GM18517 (cell line): ENCODE results near the gene PAK6.

Source experiments
- ATAC-seq: cut with Tn5 transposase; IDR thresholded peaks from one replicate; pipeline ENCODE4 v1.9.1; 2021; ENCODE audit warnings: mild to moderate bottlenecking, moderate library complexity; ENCODE audit not compliant: unreplicated experiment

The PAK6 gene

GRCh38 chr15:40241269-40242212, 2.7 kb downstream of the PAK6 start:
- no peak for ATAC-seq

GRCh38 chr15:40242213-40242599, 3.3 kb downstream of the PAK6 start:
- ATAC-seq, result no peak

- no peak for ATAC-seq
These were observed 3.7 kb downstream of the PAK6 start for GRCh38 chr15:40242601-40243000.

- ATAC-seq, result no peak
These were observed 4.4 kb downstream of the PAK6 start for GRCh38 chr15:40243126-40243810.

- no peak for ATAC-seq
These were observed 6.2 kb downstream of the PAK6 start for GRCh38 chr15:40244961-40245523.

GRCh38 chr15:40245666-40246450, 7.0 kb downstream of the PAK6 start:
- no peak for ATAC-seq

GRCh38 chr15:40246496-40247280, 7.8 kb downstream of the PAK6 start:
- no peak for ATAC-seq

- no peak for ATAC-seq
These were observed 8.6 kb downstream of the PAK6 start for GRCh38 chr15:40247406-40247971.

GRCh38 chr15:40248006-40248783, 9.3 kb downstream of the PAK6 start:
- no peak for ATAC-seq

GRCh38 chr15:40249477-40250303, 10.8 kb downstream of the PAK6 start:
- no peak for ATAC-seq

GRCh38 chr15:40250304-40250656, 11.4 kb downstream of the PAK6 start:
- ATAC-seq, result no peak

- no peak for ATAC-seq
These were observed 12.1 kb downstream of the PAK6 start for GRCh38 chr15:40250771-40251483.

GRCh38 chr15:40251486-40252140, 12.8 kb downstream of the PAK6 start:
- ATAC-seq, result no peak

- ATAC-seq, result no peak
These were observed 13.2 kb downstream of the PAK6 start for GRCh38 chr15:40252141-40252437.

- no peak for ATAC-seq
These were observed 13.7 kb downstream of the PAK6 start for GRCh38 chr15:40252438-40253166.

GRCh38 chr15:40253167-40253790, 14.4 kb downstream of the PAK6 start:
- ATAC-seq, result no peak
